Hepatocyte (in vitro differentiated cells): ENCODE results near the gene STAC2. TPM values are rescaled to one million over a fixed set of nuclear protein-coding genes. Genes with fewer than 3 reads are reported as not detected.
A peak's percentile ranks its signal among the peaks of the same experiment; 100 is the strongest.

Source experiments
- DNase-seq: peaks from one replicate; pipeline ENCODE4 v3.0.0-alpha.2; 2016; ENCODE audit warnings: low spot score
- H2AFZ ChIP-seq: fragments of 200-600 bp; sonication (generic); 2 replicates; pipeline ENCODE4 v1.6.0; 2016; ENCODE audit warnings: antibody characterized with exemption, mild to moderate bottlenecking
- H3K27ac ChIP-seq: fragments of 200-600 bp; sonication (generic); 2 replicates; pipeline ENCODE4 v1.5.1; 2016; ENCODE audit warnings: mild to moderate bottlenecking
- H3K27me3 ChIP-seq: fragments of 200-600 bp; sonication (generic); 2 replicates; pipeline ENCODE4 v1.6.1; 2016
- H3K36me3 ChIP-seq: fragments of 200-600 bp; sonication (generic); replicated peaks from 2 replicates; pipeline ENCODE4 v1.5.1; 2016; ENCODE audit warnings: low read depth; ENCODE audit not compliant: insufficient read depth
- H3K4me1 ChIP-seq: fragments of 200-600 bp; sonication (generic); 2 replicates; pipeline ENCODE4 v1.5.1; 2016; ENCODE audit warnings: mild to moderate bottlenecking, moderate library complexity; ENCODE audit not compliant: insufficient read depth
- H3K4me2 ChIP-seq: fragments of 200-600 bp; sonication (generic); 2 replicates; pipeline ENCODE4 v1.6.0; 2016
- H3K4me3 ChIP-seq: fragments of 200-600 bp; sonication (generic); 2 replicates; pipeline ENCODE4 v1.5.1; 2016; ENCODE audit warnings: mild to moderate bottlenecking
- H3K79me2 ChIP-seq: fragments of 200-600 bp; sonication (generic); 2 replicates; pipeline ENCODE4 v1.6.0; 2017; ENCODE audit warnings: mild to moderate bottlenecking
- H3K9me2 ChIP-seq: fragments of 200-600 bp; sonication (generic); replicated peaks from 2 replicates; pipeline ENCODE4 v1.6.0; 2017; ENCODE audit warnings: mild to moderate bottlenecking; ENCODE audit not compliant: insufficient read depth
- H3K9me3 ChIP-seq: fragments of 200-600 bp; sonication (generic); 2 replicates; pipeline ENCODE4 v1.5.1; 2016; ENCODE audit warnings: low read depth, mild to moderate bottlenecking
- H4K20me1 ChIP-seq: fragments of 200-600 bp; sonication (generic); 2 replicates; pipeline ENCODE4 v1.6.0; 2016; ENCODE audit warnings: mild to moderate bottlenecking; ENCODE audit not compliant: insufficient read depth, poor library complexity, severe bottlenecking
- EZH2 ChIP-seq: fragments of 200-600 bp; sonication (generic); IDR thresholded peaks from 2 replicates; pipeline ENCODE4 v1.6.1; 2016; ENCODE audit warnings: antibody characterized with exemption, mild to moderate bottlenecking, borderline replicate concordance
- EZH2phosphoT487 ChIP-seq: fragments of 200-600 bp; sonication (generic); IDR thresholded peaks from one replicate; pipeline ENCODE4 v1.6.1; 2018; ENCODE audit warnings: antibody characterized with exemption, mild to moderate bottlenecking, low read depth, moderate library complexity; ENCODE audit not compliant: unreplicated experiment, severe bottlenecking
- WGBS: methylation state at CpG from one replicate; pipeline ENCODE4 v1.1.6; 2016; ENCODE audit warnings: low lambda C conversion rate; ENCODE audit errors: missing lambda C conversion rate; 5-methylcytosine and 5-hydroxymethylcytosine counted together
- polyA plus RNA-seq: library from polyadenylated mRNA; unstranded; fragments of >200 nt; fragmentation: Nextera tagmentation; extraction: Ambion mirVana; gene quantifications from 2 replicates; pipeline ENCODE4 v1.2.1, GENCODE V29; 2016
- total RNA-seq: library from RNA; depleted of rRNA; stranded (reverse); fragments of >200 nt; gene quantifications from 2 replicates; pipeline ENCODE4 v1.2.3, GENCODE V29; 2014
- TF ChIP-seq, protein P1 (sequence below): fragments of 200-600 bp; sonication (generic); IDR thresholded peaks from 2 replicates; pipeline ENCODE4 v1.5.1; 2016; ENCODE audit warnings: antibody characterized with exemption, mild to moderate bottlenecking; ENCODE audit not compliant: poor library complexity

STAC2 gene
- total and polyA plus RNA-seq, 2 experiments from 2014 or later, result 0.31 TPM; not detected in 1

GRCh38 chr17:39243155-39243554, 17.4 kb upstream of the STAC2 start:
- H2AFZ ChIP-seq, result no peak overlapping the region
- H3K4me1 ChIP-seq, result no peaks in the 10 kb centered on the region
- no peaks in the 10 kb centered on the region for H3K9me2 ChIP-seq
- no peaks in the 10 kb centered on the region for H3K79me2 ChIP-seq
- no peak overlapping the region for H3K4me2 ChIP-seq
- no peak for DNase-seq
- H4K20me1 ChIP-seq, result no peaks in the 10 kb centered on the region
- no peaks in the 10 kb centered on the region for H3K27me3 ChIP-seq
- H3K27ac ChIP-seq, result no peak overlapping the region
- H3K4me3 ChIP-seq, result no peak overlapping the region
- TF ChIP-seq EZH2phosphoT487, result no peak
- TF ChIP-seq EZH2, result no peak
- TF ChIP-seq, protein P1, sequence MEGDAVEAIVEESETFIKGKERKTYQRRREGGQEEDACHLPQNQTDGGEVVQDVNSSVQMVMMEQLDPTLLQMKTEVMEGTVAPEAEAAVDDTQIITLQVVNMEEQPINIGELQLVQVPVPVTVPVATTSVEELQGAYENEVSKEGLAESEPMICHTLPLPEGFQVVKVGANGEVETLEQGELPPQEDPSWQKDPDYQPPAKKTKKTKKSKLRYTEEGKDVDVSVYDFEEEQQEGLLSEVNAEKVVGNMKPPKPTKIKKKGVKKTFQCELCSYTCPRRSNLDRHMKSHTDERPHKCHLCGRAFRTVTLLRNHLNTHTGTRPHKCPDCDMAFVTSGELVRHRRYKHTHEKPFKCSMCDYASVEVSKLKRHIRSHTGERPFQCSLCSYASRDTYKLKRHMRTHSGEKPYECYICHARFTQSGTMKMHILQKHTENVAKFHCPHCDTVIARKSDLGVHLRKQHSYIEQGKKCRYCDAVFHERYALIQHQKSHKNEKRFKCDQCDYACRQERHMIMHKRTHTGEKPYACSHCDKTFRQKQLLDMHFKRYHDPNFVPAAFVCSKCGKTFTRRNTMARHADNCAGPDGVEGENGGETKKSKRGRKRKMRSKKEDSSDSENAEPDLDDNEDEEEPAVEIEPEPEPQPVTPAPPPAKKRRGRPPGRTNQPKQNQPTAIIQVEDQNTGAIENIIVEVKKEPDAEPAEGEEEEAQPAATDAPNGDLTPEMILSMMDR, result no peak
- H3K36me3 ChIP-seq, result no peaks in the 10 kb centered on the region
- H3K9me3 ChIP-seq, result no peaks in the 10 kb centered on the region
- 86% methylated on average over 8 of the region's 8 CpGs for WGBS

GRCh38 chr17:39240631-39241030, 14.9 kb upstream of the STAC2 start:
- 92% methylated on average over 5 of the region's 5 CpGs for WGBS
- Histone ChIP-seq H3K79me2 (no peaks in the 10 kb centered on the region), H3K36me3 (no peaks in the 10 kb centered on the region), H3K4me1 (peaks cover 13% of the 10 kb centered on the region), H3K9me3 (no peaks in the 10 kb centered on the region), H3K27me3 (no peaks in the 10 kb centered on the region), H3K27ac (no peak overlapping the region), H3K9me2 (no peaks in the 10 kb centered on the region), H2AFZ (no peak overlapping the region), H3K4me3 (no peak overlapping the region), H3K4me2 (no peak overlapping the region), H4K20me1 (no peaks in the 10 kb centered on the region)
- no peak for DNase-seq
- TF ChIP-seq EZH2phosphoT487 (no peak), EZH2 (no peak)
- TF ChIP-seq, protein P1, result no peak

DNA sequence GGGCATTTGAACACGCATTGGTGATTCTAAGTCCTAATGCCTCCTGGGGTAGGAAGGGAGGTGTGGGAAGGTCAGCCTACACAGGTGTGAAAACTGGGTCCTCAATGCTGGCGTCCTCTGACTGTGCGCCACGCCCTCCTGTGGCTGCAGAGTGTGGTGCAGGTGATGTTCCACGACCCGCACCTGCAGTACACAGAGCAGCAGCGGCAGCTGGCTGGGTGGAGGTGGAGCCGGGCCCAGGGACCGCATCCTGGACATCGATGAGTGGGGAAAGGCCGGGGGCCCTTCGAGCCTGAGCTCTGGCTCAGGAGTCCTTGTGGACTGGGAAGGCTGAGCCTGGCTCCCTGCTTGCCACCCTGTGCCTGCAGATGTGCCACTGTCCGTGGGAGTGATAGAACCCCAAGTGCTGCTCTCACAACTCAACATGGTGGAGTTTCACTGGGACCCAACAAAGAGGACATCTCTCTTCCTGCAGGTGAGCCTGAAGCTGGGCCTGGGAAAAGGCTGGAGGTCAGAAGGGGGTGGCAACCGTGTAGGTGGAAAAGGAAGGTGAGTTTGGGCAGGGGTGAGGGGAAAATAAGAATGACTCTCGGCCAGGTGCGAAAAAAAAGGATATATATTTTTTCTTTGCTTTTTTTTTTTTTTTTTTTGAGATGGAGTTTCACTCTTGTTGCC, 14.0 kb upstream of the STAC2 start:
- Histone ChIP-seq H3K9me3 (no peaks in the 10 kb centered on the region), H3K27ac (no peak overlapping the region), H2AFZ (no peak overlapping the region), H3K36me3 (no peaks in the 10 kb centered on the region), H4K20me1 (no peaks in the 10 kb centered on the region), H3K4me1 (peaks cover 13% of the 10 kb centered on the region), H3K4me3 (no peak overlapping the region), H3K27me3 (no peaks in the 10 kb centered on the region), H3K9me2 (no peaks in the 10 kb centered on the region), H3K79me2 (no peaks in the 10 kb centered on the region), H3K4me2 (no peak overlapping the region)
- 34% methylated on average over 16 of the region's 16 CpGs for WGBS
- no peak for TF ChIP-seq EZH2
- no peak for TF ChIP-seq EZH2phosphoT487
- TF ChIP-seq, protein P1, result peak; percentile 54
- DNase-seq, result peak; percentile 68
